Right atrium auricular region (tissue), 2 donors: ENCODE data around the gene GPHN. TPM values are rescaled to one million over a fixed set of nuclear protein-coding genes. Genes with fewer than 3 reads are reported as not detected.

Source experiments
- DNase-seq: peaks from one replicate; pipeline ENCODE4 v3.0.0-alpha.2; 2019; ENCODE audit warnings: low spot score
- H3K27ac ChIP-seq, 2 donors: fragments of 200-600 bp; sonication (generic); 1 replicate in 1 of 2; 2 replicates in 1 of 2; pipeline ENCODE4 v1.5.1; 2016 to 2019
- H3K27me3 ChIP-seq, 2 donors: fragments of 200-600 bp; sonication (generic); one replicate each; pipeline versions ENCODE4 v1.5.1 to v1.6.0; 2017 to 2019
- H3K36me3 ChIP-seq: fragments of 200-600 bp; sonication (generic); one replicate; pipeline ENCODE4 v1.5.1; 2016
- H3K4me1 ChIP-seq, 2 donors: fragments of 200-600 bp; sonication (generic); one replicate each; pipeline versions ENCODE4 v1.5.1 to v1.6.0; 2017 to 2019
- H3K4me3 ChIP-seq, 2 donors: fragments of 200-600 bp; sonication (generic); 1 replicate in 1 of 2; 2 replicates in 1 of 2; pipeline ENCODE4 v1.5.1; 2017 to 2019; ENCODE audit warnings: mild to moderate bottlenecking in 1 of 2, moderate library complexity in 1 of 2
- H3K9me3 ChIP-seq, 2 donors: fragments of 200-600 bp; sonication (generic); one replicate each; pipeline ENCODE4 v1.5.1; 2019
- CTCF ChIP-seq, 2 donors: fragments of 200-600 bp; sonication (generic); IDR thresholded peaks; one replicate each; pipeline ENCODE4 v1.5.1; 2019; ENCODE audit warnings: antibody characterized with exemption in 2 of 2
- total RNA-seq, 2 donors: library from RNA; depleted of rRNA; stranded (reverse); fragments of >200 nt; gene quantifications; one replicate each; pipeline ENCODE4 v1.1.0, GENCODE V29; 2016

Gene GPHN
- total RNA-seq, 2 donors from 2014 or later = 14.9 TPM

GRCh38 chr14:66884149-66884548 is 376.2 kb downstream of the GPHN start:
- H3K27me3 ChIP-seq = no peaks in the 10 kb centered on the region
- no peak overlapping the region for H3K4me3 ChIP-seq
- H3K36me3 ChIP-seq = no peaks in the 10 kb centered on the region
- no peak overlapping the region for H3K27ac ChIP-seq
- H3K9me3 ChIP-seq = peaks cover 0 to 6% of the 10 kb centered on the region in 2 donors
- DNase-seq = no peak
- TF ChIP-seq CTCF (IDR thresholded peaks at IDR 0.05) = no peak
- no peaks in the 10 kb centered on the region for H3K4me1 ChIP-seq

GRCh38 chr14:66900719-66901118 is 392.8 kb downstream of the GPHN start:
- Histone ChIP-seq H3K4me1 (no peaks in the 10 kb centered on the region), H3K27ac (no peak overlapping the region), H3K9me3 (no peaks in the 10 kb centered on the region), H3K4me3 (no peak overlapping the region), H3K36me3 (no peaks in the 10 kb centered on the region), H3K27me3 (no peaks in the 10 kb centered on the region)
- no peak for DNase-seq
- no peak for TF ChIP-seq CTCF (IDR thresholded peaks at IDR 0.05)

GRCh38 chr14:66910311-66910840 is 402.4 kb downstream of the GPHN start:
- no peaks in the 10 kb centered on the region for H3K9me3 ChIP-seq
- no peaks in the 10 kb centered on the region for H3K27me3 ChIP-seq
- no peak for DNase-seq
- no peaks in the 10 kb centered on the region for H3K4me1 ChIP-seq
- TF ChIP-seq CTCF (IDR thresholded peaks at IDR 0.05) = no peak
- H3K27ac ChIP-seq = no peak overlapping the region
- H3K36me3 ChIP-seq = no peaks in the 10 kb centered on the region
- H3K4me3 ChIP-seq = no peak overlapping the region

DNA sequence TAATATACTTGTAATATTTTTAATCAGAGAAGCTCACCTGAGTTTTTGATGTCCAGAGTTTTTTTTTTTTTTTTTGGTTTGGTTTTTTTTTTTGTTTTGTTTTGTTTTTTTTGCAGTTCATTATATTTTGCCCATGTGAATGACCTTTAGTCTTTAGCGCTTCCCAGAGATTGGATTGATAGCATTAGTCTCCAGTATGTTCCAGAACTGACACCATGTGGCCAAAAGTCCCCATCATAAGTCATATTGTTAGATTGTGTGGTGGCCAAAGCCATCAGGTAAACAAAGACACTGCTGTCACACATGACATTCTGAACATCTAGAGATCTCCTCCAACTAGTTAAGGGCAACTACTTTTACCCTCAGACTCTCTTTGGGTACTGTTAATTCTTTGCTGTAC is 408.5 kb downstream of the GPHN start:
- no peak for TF ChIP-seq CTCF (IDR thresholded peaks at IDR 0.05)

DNA sequence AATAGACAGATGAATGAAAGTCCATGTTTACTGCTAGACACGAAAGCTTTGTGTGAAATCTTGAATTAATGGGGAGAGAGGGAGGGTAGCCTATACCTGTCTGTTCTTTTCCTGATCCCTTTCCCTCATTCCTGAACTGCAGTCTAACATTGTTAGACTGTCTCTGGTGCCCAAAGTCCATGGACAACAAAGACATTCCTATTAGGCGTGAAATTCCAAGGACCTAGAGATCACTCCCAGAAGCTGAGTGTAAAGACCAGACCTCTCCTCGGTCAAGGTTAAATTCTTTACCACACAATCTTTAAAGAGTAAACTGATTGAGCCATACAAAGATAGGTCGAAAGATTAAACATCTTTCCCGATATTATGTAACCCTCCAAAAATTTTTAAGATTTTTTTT is 410.6 kb downstream of the GPHN start:
- Histone ChIP-seq H3K36me3 (peaks cover 7% of the 10 kb centered on the region), H3K27me3 (no peaks in the 10 kb centered on the region), H3K9me3 (no peaks in the 10 kb centered on the region), H3K27ac (no peak overlapping the region), H3K4me1 (no peaks in the 10 kb centered on the region), H3K4me3 (no peak overlapping the region)
- no peak for TF ChIP-seq CTCF (IDR thresholded peaks at IDR 0.05)
- DNase-seq = no peak

More for the DNA sequence above, 408.5 kb downstream of the GPHN start:
- Histone ChIP-seq H3K4me1 (no peaks in the 10 kb centered on the region), H3K27ac (no peak overlapping the region), H3K9me3 (no peaks in the 10 kb centered on the region), H3K4me3 (no peak overlapping the region), H3K36me3 (no peaks in the 10 kb centered on the region), H3K27me3 (no peaks in the 10 kb centered on the region)
- DNase-seq = no peak

- no peak for TF ChIP-seq CTCF (IDR thresholded peaks at IDR 0.05)
- no peak overlapping the region for H3K4me3 ChIP-seq
- no peak for DNase-seq
- no peaks in the 10 kb centered on the region for H3K9me3 ChIP-seq
- H3K36me3 ChIP-seq = peaks cover 7% of the 10 kb centered on the region
- no peaks in the 10 kb centered on the region for H3K4me1 ChIP-seq
- H3K27me3 ChIP-seq = no peaks in the 10 kb centered on the region
- H3K27ac ChIP-seq = no peak overlapping the region
Measured at GRCh38 chr14:66920196-66920595, 412.2 kb downstream of the GPHN start.
